Naive thymus-derived CD4-positive, alpha-beta T cell (primary cell): Measurements from ENCODE around the gene CCDC154. TPM values are rescaled to one million over a fixed set of nuclear protein-coding genes. Genes with fewer than 3 reads are reported as not detected.

Experiments used
- ATAC-seq: fragments of 150-1000 bp; cut with Tn5 transposase; 2 replicates; pipeline ENCODE4 v1.10.0; 2021; ENCODE audit warnings: mild to moderate bottlenecking, moderate library complexity
- CTCF ChIA-PET: fragments of 350-600 bp; sonication (Branson Sonifier 250); formaldehyde crosslinking; loops from one replicate; lab custom pipeline; 2021; ENCODE audit warnings: antibody characterized with exemption; lab: Charles Lee
- POLR2A ChIA-PET: fragments of 350-600 bp; sonication (Branson Sonifier 250); formaldehyde crosslinking; loops from one replicate; lab custom pipeline; 2021; ENCODE audit warnings: antibody characterized with exemption, inconsistent platforms; lab: Charles Lee
- DNase-seq, 9 donors: peaks; one replicate each; pipeline versions ENCODE4 v3.0.0 to v3.0.0-alpha.2; 2020 to 2022; ENCODE audit warnings: mixed read lengths in 1 of 9
- H3K27ac ChIP-seq: one replicate; pipeline ENCODE4 v1.7.0; 2013; ENCODE audit warnings: mild to moderate bottlenecking, low read depth, low read length, moderate library complexity
- H3K27me3 ChIP-seq, 2 donors: one replicate each; pipeline ENCODE4 v1.7.0; 2013; ENCODE audit warnings: low read length in 2 of 2, mild to moderate bottlenecking in 2 of 2, moderate library complexity in 2 of 2; ENCODE audit not compliant: control insufficient read depth in 2 of 2, insufficient read depth in 2 of 2
- H3K36me3 ChIP-seq, 3 experiments: 1 replicate in 2 of 3; 2 replicates in 1 of 3; pipeline ENCODE4 v1.7.0; 2013; ENCODE audit warnings: low read length in 3 of 3, mild to moderate bottlenecking in 3 of 3, moderate library complexity in 1 of 3; ENCODE audit not compliant: insufficient read depth in 3 of 3, control insufficient read depth in 2 of 3
- H3K4me1 ChIP-seq, 2 donors: one replicate each; pipeline ENCODE4 v1.7.0; 2013; ENCODE audit warnings: low read length in 2 of 2, mild to moderate bottlenecking in 2 of 2, moderate library complexity in 1 of 2; ENCODE audit not compliant: control insufficient read depth in 2 of 2, insufficient read depth in 2 of 2
- H3K4me3 ChIP-seq: 2 replicates; pipeline ENCODE4 v1.7.0; 2013; ENCODE audit warnings: mild to moderate bottlenecking, low read length
- H3K9me3 ChIP-seq, 3 experiments: 1 replicate in 2 of 3; 2 replicates in 1 of 3; pipeline ENCODE4 v1.7.0; 2013; ENCODE audit warnings: low read length in 3 of 3; ENCODE audit not compliant: control insufficient read depth in 2 of 3
- H3K27ac Mint-ChIP-seq, 9 donors: one replicate each; pipeline ENCODE4 v1.8.0; 2020 to 2022; ENCODE audit warnings: mixed read lengths in 9 of 9, mild to moderate bottlenecking in 8 of 9, moderate library complexity in 5 of 9, inconsistent platforms in 2 of 9
- H3K27me3 Mint-ChIP-seq, 5 donors: one replicate each; pipeline ENCODE4 v1.8.0; 2021 to 2022; ENCODE audit warnings: mixed read lengths in 5 of 5, mild to moderate bottlenecking in 1 of 5
- H3K36me3 Mint-ChIP-seq, 5 donors: one replicate each; pipeline ENCODE4 v1.8.0; 2020 to 2022; ENCODE audit warnings: mixed read lengths in 5 of 5, mild to moderate bottlenecking in 3 of 5, inconsistent platforms in 1 of 5
- H3K4me1 Mint-ChIP-seq, 7 donors: one replicate each; pipeline ENCODE4 v1.8.0; 2020 to 2022; ENCODE audit warnings: mixed read lengths in 7 of 7, mild to moderate bottlenecking in 3 of 7, inconsistent platforms in 1 of 7
- H3K4me3 Mint-ChIP-seq, 10 donors: one replicate each; pipeline ENCODE4 v1.8.0; 2020 to 2022; ENCODE audit warnings: mild to moderate bottlenecking in 10 of 10, mixed read lengths in 10 of 10, moderate library complexity in 6 of 10, inconsistent platforms in 2 of 10
- H3K9me3 Mint-ChIP-seq, 11 donors: one replicate each; pipeline ENCODE4 v1.8.0; 2020 to 2022; ENCODE audit warnings: mixed read lengths in 11 of 11, mild to moderate bottlenecking in 4 of 11, inconsistent platforms in 1 of 11, moderate library complexity in 1 of 11
- intact Hi-C, 2 donors: fragments of 100-400 bp; cut with micrococcal nuclease; formaldehyde crosslinking; loops; one replicate each; pipeline ENCODE4 v1.15.1; 2023
- polyA plus RNA-seq, 2 donors: library from polyadenylated mRNA; unstranded; fragments of 300-500 nt; fragmentation: Illumina TruSeq; gene quantifications; one replicate each; pipeline ENCODE4 v1.2.3, GENCODE V29; 2021
- total RNA-seq, 6 experiments: library from RNA in 5 of 6; stranded (reverse) in 5 of 6; gene quantifications; 1 replicate in 5 of 6; 2 replicates in 1 of 6; pipeline ENCODE4 v1.2.3 and lab custom pipeline; 2021 to 2026

Gene CCDC154
- total and polyA plus RNA-seq, 7 experiments from 2014 or later = 3.6 to 19.1 (median 8.9) TPM; not detected in 2

- intact Hi-C loops = no loop called here
- DNase-seq = no peak
- H3K27ac Mint-ChIP-seq = no peak overlapping the region
- H3K4me1 ChIP-seq = no peaks in the 10 kb centered on the region
- H3K4me3 ChIP-seq = no peak overlapping the region
- CTCF ChIA-PET = no interaction called here
- no peak overlapping the region for H3K4me3 Mint-ChIP-seq
- POLR2A ChIA-PET = interaction anchor here (0.6 kb wide), 1 partner anchor 1517 kb away, joined by 3 read pairs; no protein-coding TSS in a partner anchor
- H3K27me3 Mint-ChIP-seq = no peaks in the 10 kb centered on the region
- no peaks in the 10 kb centered on the region for H3K9me3 Mint-ChIP-seq
- peaks cover 0 to 46% (median 11%) of the 10 kb centered on the region in 3 experiments for H3K36me3 ChIP-seq
- H3K27me3 ChIP-seq = no peaks in the 10 kb centered on the region
- peaks cover 0 to 13% (median 0%) of the 10 kb centered on the region in 5 donors for H3K36me3 Mint-ChIP-seq
- H3K9me3 ChIP-seq = no peaks in the 10 kb centered on the region
- H3K27ac ChIP-seq = no peak overlapping the region
- H3K4me1 Mint-ChIP-seq = peaks cover 0 to 16% (median 4%) of the 10 kb centered on the region in 7 donors
- ATAC-seq = no peak
Measured at GRCh38 chr16:1464196-1464893, 20.0 kb upstream of the CCDC154 start.

GRCh38 chr16:1461146-1461545 lies 16.8 kb upstream of the CCDC154 start:
- ChIA-PET POLR2A (no interaction called here), CTCF (no interaction called here)
- Histone ChIP-seq H3K4me3 (no peak overlapping the region), H3K36me3 (peaks cover 0 to 72% (median 11%) of the 10 kb centered on the region in 3 experiments), H3K27me3 (no peaks in the 10 kb centered on the region), H3K9me3 (no peaks in the 10 kb centered on the region), H3K27ac (no peak overlapping the region), H3K4me1 (no peaks in the 10 kb centered on the region)
- no peak for ATAC-seq
- intact Hi-C loops = no loop called here
- Mint-ChIP-seq H3K4me1 (peaks cover 0 to 6% (median 0%) of the 10 kb centered on the region in 7 donors), H3K36me3 (peaks cover 0 to 16% (median 0%) of the 10 kb centered on the region in 5 donors), H3K27ac (no peak overlapping the region), H3K9me3 (no peaks in the 10 kb centered on the region), H3K27me3 (no peaks in the 10 kb centered on the region), H3K4me3 (no peak overlapping the region)
- no peak for DNase-seq

- CTCF ChIA-PET = no interaction called here
- peaks cover 0 to 16% (median 0%) of the 10 kb centered on the region in 5 donors for H3K36me3 Mint-ChIP-seq
- no peak overlapping the region for H3K27ac ChIP-seq
- H3K27ac Mint-ChIP-seq = no peak overlapping the region
- DNase-seq (no peak), ATAC-seq (no peak)
- H3K4me3 Mint-ChIP-seq = no peak overlapping the region
- intact Hi-C loops = no loop called here
- H3K4me1 ChIP-seq = no peaks in the 10 kb centered on the region
- H3K4me3 ChIP-seq = no peak overlapping the region
- POLR2A ChIA-PET = no interaction called here
- no peaks in the 10 kb centered on the region for H3K9me3 ChIP-seq
- H3K36me3 ChIP-seq = peaks cover 0 to 77% (median 11%) of the 10 kb centered on the region in 3 experiments
- H3K27me3 ChIP-seq = no peaks in the 10 kb centered on the region
- no peaks in the 10 kb centered on the region for H3K9me3 Mint-ChIP-seq
- H3K27me3 Mint-ChIP-seq = no peaks in the 10 kb centered on the region
- peaks cover 0 to 6% (median 0%) of the 10 kb centered on the region in 7 donors for H3K4me1 Mint-ChIP-seq
Measured at GRCh38 chr16:1460602-1461138, 16.3 kb upstream of the CCDC154 start.

GRCh38 chr16:1459967-1460366 lies 15.6 kb upstream of the CCDC154 start:
- Histone ChIP-seq H3K9me3 (no peaks in the 10 kb centered on the region), H3K27me3 (no peaks in the 10 kb centered on the region), H3K27ac (no peak overlapping the region), H3K36me3 (peaks cover 0 to 81% (median 6%) of the 10 kb centered on the region in 3 experiments), H3K4me3 (no peak overlapping the region), H3K4me1 (no peaks in the 10 kb centered on the region)
- H3K4me3 Mint-ChIP-seq = no peak overlapping the region
- peaks cover 0 to 16% (median 0%) of the 10 kb centered on the region in 5 donors for H3K36me3 Mint-ChIP-seq
- H3K9me3 Mint-ChIP-seq = no peaks in the 10 kb centered on the region
- peaks cover 0 to 6% (median 0%) of the 10 kb centered on the region in 7 donors for H3K4me1 Mint-ChIP-seq
- intact Hi-C loops = no loop called here
- CTCF ChIA-PET = no interaction called here
- no peak for ATAC-seq
- peak overlapping the region in 1 of 9 donors; percentile 49 for H3K27ac Mint-ChIP-seq
- POLR2A ChIA-PET = no interaction called here
- H3K27me3 Mint-ChIP-seq = no peaks in the 10 kb centered on the region
- no peak for DNase-seq

DNA sequence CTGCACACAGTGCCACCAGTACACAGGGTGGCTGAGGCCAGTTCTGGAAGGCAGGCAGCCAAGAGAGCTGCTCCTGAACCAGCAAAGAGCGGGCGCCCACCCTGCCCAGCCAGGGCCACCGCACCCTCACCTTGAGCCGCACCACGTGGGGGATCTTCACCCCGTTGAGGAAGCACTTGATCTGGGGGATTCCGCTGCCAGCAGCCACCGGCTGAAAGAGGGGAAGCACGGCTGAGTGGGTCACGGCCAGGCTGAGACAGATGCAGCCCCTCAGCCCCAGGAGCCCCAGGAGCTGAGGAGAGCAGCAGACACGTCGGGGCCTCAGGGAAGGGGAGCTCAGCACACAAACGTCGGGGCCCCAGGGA lies 14.6 kb upstream of the CCDC154 start:
- intact Hi-C loops = no loop called here
- CTCF ChIA-PET = no interaction called here

GRCh38 chr16:1458336-1458976 lies 14.1 kb upstream of the CCDC154 start:
- H3K4me3 ChIP-seq = no peak overlapping the region
- no peak overlapping the region for H3K4me3 Mint-ChIP-seq
- ATAC-seq = peak; percentile 40
- H3K36me3 Mint-ChIP-seq = peaks cover 0 to 11% (median 0%) of the 10 kb centered on the region in 5 donors
- no peak overlapping the region for H3K27ac ChIP-seq
- intact Hi-C loops = no loop called here
- peak overlapping the region in 1 of 9 donors; percentile 32 for H3K27ac Mint-ChIP-seq
- H3K4me1 Mint-ChIP-seq = peaks cover 0 to 6% (median 0%) of the 10 kb centered on the region in 7 donors
- no peaks in the 10 kb centered on the region for H3K9me3 ChIP-seq
- H3K36me3 ChIP-seq = peaks cover 0 to 86% (median 9%) of the 10 kb centered on the region in 3 experiments
- ChIA-PET CTCF (no interaction called here), POLR2A (no interaction called here)
- no peaks in the 10 kb centered on the region for H3K27me3 ChIP-seq
- no peaks in the 10 kb centered on the region for H3K27me3 Mint-ChIP-seq
- no peaks in the 10 kb centered on the region for H3K4me1 ChIP-seq
- peak in 1 of 9 donors; percentile 32 for DNase-seq
- H3K9me3 Mint-ChIP-seq = no peaks in the 10 kb centered on the region

More for the DNA sequence above, 14.6 kb upstream of the CCDC154 start:
- no peak overlapping the region for H3K27ac Mint-ChIP-seq
- H3K4me1 ChIP-seq = no peaks in the 10 kb centered on the region
- peaks cover 0 to 6% (median 0%) of the 10 kb centered on the region in 7 donors for H3K4me1 Mint-ChIP-seq
- H3K4me3 ChIP-seq = no peak overlapping the region
- H3K36me3 ChIP-seq = peaks cover 0 to 81% (median 6%) of the 10 kb centered on the region in 3 experiments
- H3K36me3 Mint-ChIP-seq = peaks cover 0 to 12% (median 0%) of the 10 kb centered on the region in 5 donors
- no peak for DNase-seq
- H3K27me3 ChIP-seq = no peaks in the 10 kb centered on the region
- no peak overlapping the region for H3K4me3 Mint-ChIP-seq
- no peaks in the 10 kb centered on the region for H3K9me3 Mint-ChIP-seq
- H3K27ac ChIP-seq = no peak overlapping the region
- no peaks in the 10 kb centered on the region for H3K9me3 ChIP-seq
- POLR2A ChIA-PET = interaction anchor here (0.5 kb wide), 1 partner anchor 38 kb away, joined by 3 read pairs; no protein-coding TSS in a partner anchor
- ATAC-seq = peak; percentile 63
- no peaks in the 10 kb centered on the region for H3K27me3 Mint-ChIP-seq
